GM12801 (cell line): Measurements from ENCODE around the gene CNPY4.

Source experiments
- CTCF ChIP-seq: IDR thresholded peaks from one replicate; pipeline ENCODE4 v1.5.1; 2011; ENCODE audit warnings: control low read depth; ENCODE audit not compliant: insufficient read length; ENCODE audit errors: extremely low read depth

The CNPY4 gene

GRCh38 chr7:100102950-100103840 lies 16.2 kb upstream of the CNPY4 start:
- TF ChIP-seq CTCF, result no peak

DNA sequence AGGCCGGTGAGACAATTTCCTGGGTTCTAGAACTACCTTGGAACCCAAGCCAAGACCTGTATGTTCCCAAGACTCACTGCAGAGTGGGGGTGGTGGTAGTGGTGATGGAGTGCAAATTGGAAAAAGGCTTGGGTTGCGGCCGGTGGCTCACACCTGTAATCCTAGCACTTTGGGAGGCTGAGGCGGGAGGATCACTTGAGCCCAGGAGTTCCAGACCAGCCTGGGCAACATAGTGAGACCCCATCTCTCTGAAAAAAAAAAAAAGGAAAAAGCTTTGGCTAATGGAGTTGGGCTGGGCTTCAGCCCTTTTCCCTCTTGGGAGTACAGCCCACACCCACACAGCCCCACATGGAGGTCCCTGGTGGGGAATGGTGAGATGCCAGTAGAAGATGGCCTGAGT lies 13.9 kb upstream of the CNPY4 start:
- no peak for TF ChIP-seq CTCF

DNA sequence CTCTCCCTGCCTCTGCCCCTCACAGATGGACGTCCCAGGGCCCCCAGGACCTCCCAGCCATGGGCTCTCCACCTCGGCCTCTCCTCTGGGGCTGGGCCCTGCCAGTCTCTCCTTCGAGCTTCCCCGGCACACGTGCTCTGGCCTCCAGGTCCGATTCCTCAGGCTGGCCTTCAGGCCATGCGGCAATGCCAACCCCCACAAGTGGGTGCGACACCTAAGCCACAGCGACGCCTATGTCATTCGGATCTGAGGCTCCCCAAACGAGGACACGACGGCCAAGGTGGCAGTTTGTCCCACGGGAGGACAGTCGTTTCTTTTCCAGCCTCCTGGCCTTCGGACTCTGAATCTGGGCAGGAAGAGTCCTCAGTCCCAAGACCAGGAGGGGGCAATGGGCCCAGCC lies 12.8 kb upstream of the CNPY4 start:
- no peak for TF ChIP-seq CTCF

DNA sequence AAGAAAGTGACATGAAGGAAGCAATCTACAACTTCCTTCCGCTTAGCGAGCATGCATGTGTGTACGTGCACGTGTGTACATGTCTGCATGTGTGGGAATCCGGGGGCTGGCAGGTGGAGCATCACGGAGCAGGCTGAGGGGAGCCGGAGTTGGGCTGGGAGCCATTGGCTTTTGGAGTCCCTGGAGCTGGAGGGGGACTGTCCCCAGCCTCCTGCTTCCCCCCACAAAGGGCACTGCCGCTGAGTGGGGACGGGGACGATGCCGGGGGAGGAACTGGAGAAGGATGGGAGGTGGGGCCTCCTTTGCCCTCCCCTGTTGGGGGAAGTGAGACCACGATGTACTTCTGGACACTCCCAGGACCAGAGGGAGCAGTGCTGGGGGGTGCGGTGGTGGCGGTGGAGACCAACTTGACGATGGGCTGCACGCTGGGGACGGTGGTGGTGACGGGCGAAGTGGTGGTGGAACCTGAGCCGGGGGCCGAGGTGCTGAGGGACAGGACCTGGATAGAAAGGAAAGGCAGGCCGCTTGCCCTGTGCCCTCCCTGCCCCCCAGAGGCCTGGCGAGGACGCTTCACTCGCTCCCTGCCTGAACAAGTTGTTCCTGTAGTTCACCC lies 12.2 kb upstream of the CNPY4 start:
- no peak for TF ChIP-seq CTCF

- no peak for TF ChIP-seq CTCF
These were observed 11.5 kb upstream of the CNPY4 start for GRCh38 chr7:100107890-100108289.

- no peak for TF ChIP-seq CTCF
These were observed 9.8 kb upstream of the CNPY4 start for GRCh38 chr7:100109521-100110163.

- TF ChIP-seq CTCF, result no peak
These were observed 8.3 kb upstream of the CNPY4 start for GRCh38 chr7:100111156-100111555.
